AG09309 (cell line): ENCODE results near the gene LYPD1.

Experiments
- DNase-seq: peaks from one replicate; pipeline ENCODE4 v3.0.0-alpha.2; 2010; ENCODE audit warnings: low read depth
- H3K4me3 ChIP-seq: 2 replicates; pipeline ENCODE4 v1.5.1; 2011; ENCODE audit warnings: mild to moderate bottlenecking, low read depth, low read length, moderate library complexity; ENCODE audit not compliant: control insufficient read depth
- TF ChIP-seq, protein P1 (sequence below): IDR thresholded peaks from 2 replicates; pipeline ENCODE4 v1.5.1; 2011; ENCODE audit warnings: mild to moderate bottlenecking, low read depth, low read length, inconsistent platforms; ENCODE audit not compliant: insufficient read depth, control insufficient read depth; ENCODE audit errors: missing control alignments

The LYPD1 gene

DNA sequence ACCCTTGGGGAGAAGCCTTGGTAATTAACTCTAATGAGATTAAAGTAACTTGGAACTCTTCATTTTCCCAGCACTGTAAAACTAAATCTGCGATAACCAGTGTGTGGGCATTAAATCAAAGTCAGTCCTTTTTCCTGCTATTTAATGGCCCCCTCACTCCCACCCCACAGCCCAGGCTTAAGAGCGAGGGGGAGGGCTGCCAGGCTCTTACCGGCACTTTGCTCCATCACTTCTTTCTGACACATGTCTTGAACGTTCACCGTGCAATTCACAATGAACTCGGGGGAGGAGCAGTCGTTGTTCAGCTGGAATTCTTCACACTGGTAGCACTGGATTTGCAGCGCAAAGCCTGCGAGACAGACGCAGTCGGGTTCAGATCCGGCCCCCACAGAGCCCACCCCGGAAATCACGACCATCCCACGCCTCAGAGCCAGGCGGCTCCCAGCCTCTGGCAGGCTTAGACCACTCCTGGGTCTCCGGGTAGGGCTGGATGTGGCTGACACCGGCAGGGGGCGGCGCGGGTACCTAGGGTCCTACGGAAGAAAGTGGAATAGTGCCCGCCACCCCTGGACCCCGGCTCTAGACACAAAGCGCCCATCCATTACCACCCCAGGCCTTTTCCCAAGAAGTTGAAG lies 1.7 kb downstream of the LYPD1 start:
- TF ChIP-seq, protein P1, sequence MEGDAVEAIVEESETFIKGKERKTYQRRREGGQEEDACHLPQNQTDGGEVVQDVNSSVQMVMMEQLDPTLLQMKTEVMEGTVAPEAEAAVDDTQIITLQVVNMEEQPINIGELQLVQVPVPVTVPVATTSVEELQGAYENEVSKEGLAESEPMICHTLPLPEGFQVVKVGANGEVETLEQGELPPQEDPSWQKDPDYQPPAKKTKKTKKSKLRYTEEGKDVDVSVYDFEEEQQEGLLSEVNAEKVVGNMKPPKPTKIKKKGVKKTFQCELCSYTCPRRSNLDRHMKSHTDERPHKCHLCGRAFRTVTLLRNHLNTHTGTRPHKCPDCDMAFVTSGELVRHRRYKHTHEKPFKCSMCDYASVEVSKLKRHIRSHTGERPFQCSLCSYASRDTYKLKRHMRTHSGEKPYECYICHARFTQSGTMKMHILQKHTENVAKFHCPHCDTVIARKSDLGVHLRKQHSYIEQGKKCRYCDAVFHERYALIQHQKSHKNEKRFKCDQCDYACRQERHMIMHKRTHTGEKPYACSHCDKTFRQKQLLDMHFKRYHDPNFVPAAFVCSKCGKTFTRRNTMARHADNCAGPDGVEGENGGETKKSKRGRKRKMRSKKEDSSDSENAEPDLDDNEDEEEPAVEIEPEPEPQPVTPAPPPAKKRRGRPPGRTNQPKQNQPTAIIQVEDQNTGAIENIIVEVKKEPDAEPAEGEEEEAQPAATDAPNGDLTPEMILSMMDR = peak; percentile 23
- no peak for DNase-seq
- H3K4me3 ChIP-seq = peak overlapping the region; percentile 65

DNA sequence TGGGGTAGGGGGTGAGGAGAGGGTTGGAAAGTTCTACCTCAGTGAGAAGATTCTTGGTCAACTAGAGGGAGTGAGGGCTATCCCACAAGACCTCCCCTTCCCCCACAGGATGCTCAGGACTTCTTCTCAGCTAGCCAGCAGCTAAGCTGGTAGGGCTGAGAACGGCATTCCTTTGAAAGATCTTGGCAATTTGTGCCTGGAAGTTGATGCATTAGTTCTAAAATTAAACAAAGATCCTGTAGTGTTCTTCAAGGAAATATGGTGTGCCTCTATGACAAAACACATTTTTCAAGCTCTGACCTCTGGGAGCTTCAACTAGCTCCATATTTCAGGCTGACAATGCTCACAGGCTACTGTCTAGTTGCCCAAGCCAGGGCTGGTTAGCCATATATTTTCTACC lies 2.3 kb downstream of the LYPD1 start:
- no peak overlapping the region for H3K4me3 ChIP-seq
- no peak for DNase-seq
- TF ChIP-seq, protein P1 = no peak

DNA sequence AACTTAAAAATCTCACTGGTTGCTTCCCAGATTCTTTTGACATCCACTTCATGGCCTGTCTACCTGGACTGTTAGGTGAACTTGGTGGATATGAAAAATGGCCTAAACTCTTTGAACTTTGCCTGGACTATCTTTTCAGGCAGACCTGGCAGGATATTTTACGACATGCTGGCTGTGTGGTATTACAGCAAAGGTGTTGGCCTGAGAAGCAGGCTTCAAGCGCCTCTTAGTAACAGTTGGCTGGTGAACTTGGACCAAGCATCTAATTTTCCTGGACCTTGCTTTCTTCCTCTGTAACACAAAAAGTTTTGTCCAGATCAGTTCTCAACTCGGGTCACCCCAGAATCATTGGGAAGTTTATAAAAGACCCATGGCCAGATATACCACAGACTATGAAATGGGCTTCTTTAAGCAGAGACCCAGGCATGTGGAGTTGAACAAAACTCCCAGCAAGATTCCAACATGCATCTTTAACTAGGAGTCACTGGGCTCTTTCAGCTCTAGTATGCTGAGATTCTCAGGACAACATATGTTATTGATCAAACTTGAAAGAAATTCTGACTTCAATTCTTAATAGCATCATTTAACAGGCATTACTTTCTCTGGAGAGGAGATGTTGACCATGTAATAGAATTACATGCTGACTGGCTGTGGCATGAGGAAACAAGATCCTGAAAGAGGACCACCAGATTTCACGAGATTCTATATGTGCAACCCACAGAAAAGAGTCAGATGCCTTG lies 4.4 kb downstream of the LYPD1 start:
- no peak overlapping the region for H3K4me3 ChIP-seq
- DNase-seq = no peak
- TF ChIP-seq, protein P1 = no peak

DNA sequence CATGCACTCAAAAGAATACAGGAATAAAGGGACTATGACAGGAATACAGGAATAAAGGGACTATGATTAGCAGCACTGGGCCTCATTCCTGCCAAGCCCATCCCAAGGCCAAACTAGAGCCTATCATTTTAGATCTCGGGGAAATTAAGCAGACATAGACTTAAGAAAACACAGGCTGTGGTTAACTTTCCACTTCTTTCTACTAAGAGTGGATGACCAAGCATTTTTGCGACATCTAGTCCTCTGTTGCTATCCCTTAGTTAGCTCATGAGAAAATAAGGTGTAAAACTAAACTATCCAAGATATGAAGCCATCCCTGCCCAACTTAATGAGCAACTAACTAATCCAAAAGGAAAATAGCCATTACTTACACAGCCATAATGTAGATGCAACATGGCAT lies 5.9 kb downstream of the LYPD1 start:
- TF ChIP-seq, protein P1 = no peak

DNA sequence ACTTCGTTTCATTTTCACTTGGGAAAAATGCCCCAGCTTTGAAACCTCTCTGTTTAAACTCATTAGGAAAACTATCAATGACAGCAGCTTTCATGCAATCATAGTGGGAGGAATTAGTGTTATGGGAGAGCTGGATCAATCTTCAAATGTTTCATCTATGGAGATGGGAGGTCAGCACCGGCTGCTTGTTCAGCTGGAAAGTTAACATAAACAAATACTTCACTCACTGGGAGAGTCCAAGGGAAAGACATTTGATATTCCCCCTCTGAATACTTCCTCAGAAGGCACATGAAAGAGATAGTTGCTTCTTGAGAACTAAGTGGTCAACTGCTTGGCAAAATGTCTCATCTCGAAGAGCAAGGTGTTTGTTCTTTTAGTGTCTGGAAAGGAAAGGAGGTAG lies 7.3 kb downstream of the LYPD1 start:
- DNase-seq = no peak
- no peak overlapping the region for H3K4me3 ChIP-seq
- TF ChIP-seq, protein P1 = no peak

More for the DNA sequence above, 5.9 kb downstream of the LYPD1 start:
- H3K4me3 ChIP-seq = no peak overlapping the region
- DNase-seq = no peak

DNA sequence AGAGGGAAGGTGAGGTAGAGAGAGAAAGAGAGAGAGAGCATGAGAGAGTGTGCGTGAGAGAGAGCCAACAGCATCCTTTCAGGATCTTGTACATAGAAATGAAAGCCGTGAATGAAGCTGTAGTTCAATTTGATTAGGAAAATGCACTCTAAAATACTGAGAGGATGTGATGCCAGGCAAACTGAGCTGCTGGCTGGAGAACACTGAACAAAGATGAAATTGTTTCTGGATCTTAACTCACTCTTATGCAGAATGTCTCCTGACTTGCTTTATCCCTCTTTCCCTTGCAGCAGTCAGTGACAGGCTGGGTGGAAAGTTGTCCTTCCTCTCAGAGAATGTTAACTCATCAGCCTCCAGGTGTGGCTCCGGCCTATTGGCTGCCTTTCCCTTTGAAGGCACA lies 10.7 kb downstream of the LYPD1 start:
- DNase-seq = no peak
- TF ChIP-seq, protein P1 = no peak

More for the DNA sequence above, 10.7 kb downstream of the LYPD1 start:
- H3K4me3 ChIP-seq = no peak overlapping the region
